Measurements from ENCODE around the gene PDE6C.

PDE6C gene

DNA sequence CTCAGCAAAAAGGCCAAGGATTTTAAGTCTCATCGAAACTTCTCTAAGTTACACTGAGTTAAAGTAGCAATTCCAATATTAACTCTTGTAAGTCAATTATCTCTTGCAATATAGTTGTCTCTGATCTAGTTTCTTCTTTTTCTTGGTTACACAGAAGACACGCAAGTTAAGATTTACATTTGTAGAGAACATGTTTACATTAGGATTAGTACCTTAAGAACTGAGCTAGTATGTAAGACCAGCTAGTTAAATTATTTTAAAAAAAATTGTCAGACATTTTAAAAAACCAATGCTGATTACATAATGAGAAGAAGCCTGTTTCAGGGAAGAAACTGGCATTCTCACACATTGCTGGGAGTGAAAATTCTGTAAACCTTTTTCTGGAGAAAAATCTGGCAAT lies 58.7 kb downstream of the PDE6C start:
- DNase-seq (ENCODE audit: low read depth in 2 of 2), result no peak
- TF ChIP-seq, protein P1, sequence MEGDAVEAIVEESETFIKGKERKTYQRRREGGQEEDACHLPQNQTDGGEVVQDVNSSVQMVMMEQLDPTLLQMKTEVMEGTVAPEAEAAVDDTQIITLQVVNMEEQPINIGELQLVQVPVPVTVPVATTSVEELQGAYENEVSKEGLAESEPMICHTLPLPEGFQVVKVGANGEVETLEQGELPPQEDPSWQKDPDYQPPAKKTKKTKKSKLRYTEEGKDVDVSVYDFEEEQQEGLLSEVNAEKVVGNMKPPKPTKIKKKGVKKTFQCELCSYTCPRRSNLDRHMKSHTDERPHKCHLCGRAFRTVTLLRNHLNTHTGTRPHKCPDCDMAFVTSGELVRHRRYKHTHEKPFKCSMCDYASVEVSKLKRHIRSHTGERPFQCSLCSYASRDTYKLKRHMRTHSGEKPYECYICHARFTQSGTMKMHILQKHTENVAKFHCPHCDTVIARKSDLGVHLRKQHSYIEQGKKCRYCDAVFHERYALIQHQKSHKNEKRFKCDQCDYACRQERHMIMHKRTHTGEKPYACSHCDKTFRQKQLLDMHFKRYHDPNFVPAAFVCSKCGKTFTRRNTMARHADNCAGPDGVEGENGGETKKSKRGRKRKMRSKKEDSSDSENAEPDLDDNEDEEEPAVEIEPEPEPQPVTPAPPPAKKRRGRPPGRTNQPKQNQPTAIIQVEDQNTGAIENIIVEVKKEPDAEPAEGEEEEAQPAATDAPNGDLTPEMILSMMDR (IDR thresholded peaks at IDR 0.05; ENCODE audit: low read depth, low read length), result no peak
- no peak overlapping the region for H3K4me3 ChIP-seq (replicated peaks in 1 of 2; ENCODE audit: low read depth in 2 of 2, low read length in 2 of 2)

DNA sequence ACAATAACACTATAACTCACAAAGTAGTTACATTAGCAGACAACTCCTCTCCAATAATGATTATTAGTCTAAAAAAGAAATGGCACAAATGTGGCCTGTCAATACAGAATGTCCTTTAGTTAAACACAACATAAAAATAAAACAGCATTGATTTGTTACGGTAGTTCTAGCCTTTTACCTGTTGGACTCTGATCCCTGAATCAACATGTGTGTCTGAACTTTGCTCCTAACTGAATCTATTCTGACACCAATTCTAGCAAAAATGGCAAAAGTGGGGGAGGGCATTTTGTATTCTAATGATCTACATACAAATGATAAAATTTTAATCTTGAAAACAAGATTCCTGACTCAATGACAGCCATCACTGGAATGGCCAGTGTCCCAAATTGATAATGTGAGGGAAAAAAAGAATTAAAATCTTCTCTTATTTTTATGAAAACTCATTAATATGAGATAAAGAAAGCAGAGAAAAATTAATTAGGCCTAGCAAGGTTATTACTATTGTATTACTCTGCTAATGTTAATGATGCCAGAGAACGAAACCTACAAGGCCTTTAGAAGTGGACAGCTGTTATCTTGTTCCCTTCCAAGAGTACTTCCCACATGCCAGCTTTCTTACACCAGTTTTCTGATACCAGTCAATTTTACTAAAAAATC lies 59.8 kb downstream of the PDE6C start:
- DNase-seq (ENCODE audit: low read depth in 2 of 2), result no peak
- TF ChIP-seq, protein P1 (IDR thresholded peaks at IDR 0.05; ENCODE audit: low read depth, low read length), result no peak
- no peak overlapping the region for H3K4me3 ChIP-seq (replicated peaks in 1 of 2; ENCODE audit: low read depth in 2 of 2, low read length in 2 of 2)

DNA sequence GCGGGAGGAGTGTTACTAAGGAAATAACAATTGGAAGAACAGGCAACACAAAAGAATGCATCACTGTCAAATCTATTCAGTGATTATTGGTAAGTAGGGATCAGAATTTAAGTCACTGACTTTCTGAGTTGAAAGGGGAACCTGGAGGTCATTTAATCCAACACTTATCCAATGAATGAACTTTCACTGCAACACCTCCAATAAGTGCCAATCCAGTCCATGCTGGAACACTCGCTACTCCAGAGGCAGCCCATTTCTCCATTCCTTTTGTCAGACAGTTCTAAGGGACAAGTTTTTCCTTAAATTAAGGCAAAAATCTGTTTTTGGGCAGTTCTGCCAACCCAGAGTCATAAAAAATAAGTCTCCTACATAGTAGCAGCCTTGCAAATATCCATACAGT lies 60.6 kb downstream of the PDE6C start:
- TF ChIP-seq, protein P1 (IDR thresholded peaks at IDR 0.05; ENCODE audit: low read depth, low read length), result no peak
- H3K4me3 ChIP-seq (replicated peaks in 1 of 2; ENCODE audit: low read depth in 2 of 2, low read length in 2 of 2), result no peak overlapping the region
- no peak for DNase-seq (ENCODE audit: low read depth in 2 of 2)

DNA sequence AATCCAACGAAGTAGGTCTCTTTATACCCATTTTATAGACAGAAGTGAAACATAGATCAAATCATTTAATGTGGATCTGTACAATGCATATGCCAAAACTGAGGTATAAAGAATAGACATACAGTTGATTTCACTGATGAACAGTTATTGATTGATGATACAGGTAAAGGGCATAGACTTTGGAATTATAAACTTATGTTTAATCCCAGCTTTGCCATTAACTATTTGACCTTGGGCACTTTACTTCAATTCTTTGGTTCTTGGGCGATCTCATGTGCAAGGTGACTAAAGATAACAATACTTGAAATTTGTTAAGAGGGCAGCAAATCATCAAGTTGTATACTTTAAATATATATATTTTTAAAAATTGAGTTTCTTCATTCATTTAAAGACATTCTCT lies 61.5 kb downstream of the PDE6C start:
- TF ChIP-seq, protein P1 (IDR thresholded peaks at IDR 0.05; ENCODE audit: low read depth, low read length), result no peak
- H3K4me3 ChIP-seq (replicated peaks in 1 of 2; ENCODE audit: low read depth in 2 of 2, low read length in 2 of 2), result no peak overlapping the region
- DNase-seq (ENCODE audit: low read depth in 2 of 2), result no peak

DNA sequence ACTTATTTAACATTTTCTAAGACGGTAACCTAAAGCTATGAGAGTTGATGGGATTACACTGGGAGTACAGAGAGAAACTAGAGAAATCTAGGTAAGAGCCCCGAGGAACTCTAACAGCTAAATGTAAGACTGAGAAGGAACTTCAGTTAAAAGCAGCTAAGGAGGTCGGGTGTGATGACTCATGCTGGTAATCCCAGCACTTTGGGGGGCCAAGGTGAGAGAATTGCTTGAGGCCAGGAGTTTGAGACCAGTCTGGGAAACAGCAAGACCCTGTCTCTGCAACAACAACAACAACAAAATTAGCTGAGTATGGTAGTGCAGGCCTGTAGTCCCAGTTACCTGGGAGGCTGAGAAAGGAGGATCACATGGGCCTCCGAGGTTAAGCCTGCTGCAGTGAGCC lies 66.0 kb downstream of the PDE6C start:
- TF ChIP-seq, protein P1 (IDR thresholded peaks at IDR 0.05; ENCODE audit: low read depth, low read length), result no peak
- H3K4me3 ChIP-seq (replicated peaks in 1 of 2; ENCODE audit: low read depth in 2 of 2, low read length in 2 of 2), result no peak overlapping the region
- DNase-seq (ENCODE audit: low read depth in 2 of 2), result no peak

DNA sequence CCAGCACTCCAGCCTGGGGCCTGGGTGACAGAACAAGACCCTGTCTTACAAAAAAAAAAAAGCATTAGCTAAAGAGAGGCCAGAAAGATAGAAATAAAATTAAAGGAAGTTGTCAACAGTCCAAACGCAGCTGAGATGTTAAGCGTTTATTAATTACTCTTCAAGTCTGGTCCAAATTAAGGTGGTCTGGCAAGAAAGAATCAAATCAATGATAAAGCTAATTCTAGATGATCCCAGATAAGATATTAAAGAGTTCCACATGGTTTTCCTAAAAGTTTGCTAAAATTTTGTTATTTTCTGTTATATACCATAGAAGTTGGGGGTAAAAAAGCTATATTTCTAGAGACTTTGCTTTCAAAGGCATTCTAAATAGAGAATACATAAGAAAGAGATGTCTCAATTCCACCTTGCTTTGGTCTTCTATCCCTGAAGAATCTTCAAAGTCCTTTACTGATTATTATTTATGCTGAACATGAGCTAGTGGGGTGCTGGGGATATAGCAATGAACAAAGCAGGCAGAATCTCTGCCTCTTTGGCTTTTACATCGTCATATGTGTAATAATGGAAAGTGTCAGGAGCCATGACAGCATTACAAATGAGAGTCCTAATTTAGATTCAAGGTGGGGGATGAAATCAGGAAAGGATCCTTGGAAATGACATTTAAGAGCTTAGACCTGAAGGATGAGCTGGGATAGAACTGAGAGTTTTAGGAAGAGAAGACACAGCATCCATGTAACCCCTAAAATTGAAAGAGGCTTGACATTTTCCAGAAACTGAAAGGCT lies 66.7 kb downstream of the PDE6C start:
- no peak for DNase-seq (ENCODE audit: low read depth in 2 of 2)
- no peak overlapping the region for H3K4me3 ChIP-seq (replicated peaks in 1 of 2; ENCODE audit: low read depth in 2 of 2, low read length in 2 of 2)
- TF ChIP-seq, protein P1 (IDR thresholded peaks at IDR 0.05; ENCODE audit: low read depth, low read length), result no peak

All from cardiac fibroblast (primary cell).